GM12892 (cell line): Measurements from ENCODE around the gene SIGLECL1.

Source experiments
- POLR2A ChIP-seq: IDR thresholded peaks from 2 replicates; pipeline ENCODE4 v1.6.1; 2011; ENCODE audit warnings: low read depth, low read length, control low read depth
- POLR2AphosphoS5 ChIP-seq: IDR thresholded peaks from 2 replicates; pipeline ENCODE4 v1.6.1; 2011; ENCODE audit warnings: low read depth, low read length, control low read depth

- TF ChIP-seq POLR2A, result no peak
- TF ChIP-seq POLR2AphosphoS5, result no peak
These were observed 47.0 kb upstream of the SIGLECL1 start for GRCh38 chr19:51203916-51204315.
